ENCODE measurements around the gene INPP5A.

Gene INPP5A

DNA sequence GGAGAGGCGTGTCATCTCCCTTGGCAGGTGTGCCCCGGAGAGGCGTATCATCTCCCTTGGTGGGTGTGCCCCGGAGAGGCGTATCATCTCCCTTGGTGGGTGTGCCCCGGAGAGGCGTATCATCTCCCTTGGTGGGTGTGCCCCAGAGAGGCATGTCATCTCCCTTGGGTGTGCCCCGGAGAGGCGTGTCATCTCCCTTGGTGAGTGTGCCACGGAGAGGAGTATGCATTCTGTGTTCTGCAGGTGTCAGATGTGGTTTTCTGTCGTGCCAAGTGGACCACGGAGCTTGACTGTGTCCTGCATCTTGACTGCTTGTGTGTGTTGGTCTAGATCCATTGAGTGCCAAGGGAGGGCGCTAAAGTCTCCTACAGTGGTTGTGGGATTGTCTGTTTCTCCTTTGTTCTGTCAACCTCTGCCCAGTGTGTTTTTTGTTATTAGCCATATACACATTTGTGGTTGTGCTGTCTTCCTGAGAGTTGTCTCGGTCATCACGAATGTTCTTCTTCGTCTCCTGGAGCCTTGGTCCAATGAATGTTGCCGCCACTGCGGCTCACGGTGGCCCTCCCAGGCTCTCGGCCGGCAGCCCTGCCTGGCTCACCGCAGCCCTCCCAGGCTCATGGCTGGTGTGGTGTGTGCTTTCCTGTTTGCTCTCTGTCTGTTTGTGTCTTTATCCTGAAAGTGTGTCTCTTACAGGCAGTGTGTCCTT lies 96.8 kb downstream of the INPP5A start:
- no peak for DNase-seq

DNA sequence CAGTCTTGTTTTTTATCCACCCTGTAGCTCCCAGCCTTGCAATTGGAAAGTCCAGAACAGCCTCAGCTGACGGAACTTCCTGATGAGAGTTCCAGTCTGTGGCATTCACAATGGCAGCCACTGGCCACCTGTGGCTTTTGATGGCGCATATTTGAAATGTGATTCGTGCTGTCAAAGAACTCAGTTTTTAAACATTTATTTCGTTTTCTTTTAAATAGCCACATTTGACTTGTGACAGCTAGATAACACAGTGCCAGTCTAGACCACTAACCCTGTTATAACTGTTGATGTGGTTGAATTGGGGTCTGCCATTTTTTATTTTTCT lies 97.3 kb downstream of the INPP5A start:
- no peak for DNase-seq

DNA sequence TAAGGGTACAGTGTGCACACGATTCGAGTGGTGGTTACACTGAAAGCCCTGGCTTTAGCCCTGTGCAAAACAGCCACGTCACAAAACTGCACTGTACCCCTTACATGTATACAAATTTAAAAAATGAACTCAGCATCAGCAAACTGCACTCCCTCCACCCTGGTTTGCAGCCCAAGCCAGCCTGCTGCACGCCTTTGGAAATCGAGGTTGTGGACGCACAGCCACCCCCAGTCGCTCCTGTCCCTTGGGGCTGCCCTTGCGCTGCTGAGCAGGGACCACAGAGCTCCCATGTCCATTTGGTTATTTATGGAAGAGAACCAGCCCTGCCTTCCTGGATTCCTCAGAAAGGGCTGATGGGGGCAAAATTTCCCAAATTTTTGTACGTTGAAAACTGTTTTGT lies 98.8 kb downstream of the INPP5A start:
- DNase-seq, result no peak

DNA sequence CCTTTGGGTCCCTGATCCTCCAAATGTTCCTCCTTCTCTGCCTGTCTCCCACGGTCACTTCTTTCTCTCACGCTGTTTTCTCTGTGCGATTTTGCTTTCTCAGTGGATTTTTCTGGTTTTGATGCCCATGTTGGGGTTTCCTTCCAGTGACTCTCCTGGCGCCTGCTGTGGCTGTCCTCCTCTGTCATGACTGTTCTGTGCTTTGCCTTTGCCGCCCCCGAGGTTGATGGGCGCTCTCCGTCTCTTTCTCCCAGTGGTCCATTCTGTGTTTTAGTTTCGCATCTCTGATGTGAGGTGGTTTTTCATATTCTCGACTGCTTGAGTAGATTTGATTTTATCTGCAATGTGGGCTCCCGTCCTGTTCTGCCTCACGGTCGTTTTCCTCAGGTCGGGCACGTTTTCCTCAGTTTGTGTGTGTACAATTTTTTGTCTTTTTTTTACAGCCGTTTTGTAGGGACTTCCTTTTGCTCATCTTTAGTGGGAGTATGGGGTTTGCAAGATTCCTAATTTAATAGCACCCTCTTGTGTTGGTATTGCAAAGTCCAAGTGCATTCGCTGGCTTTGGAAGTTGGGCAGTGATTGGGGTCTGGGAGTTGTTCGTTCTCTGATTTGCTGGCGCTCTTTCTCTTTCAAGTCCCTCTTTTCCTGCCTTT lies 100.0 kb downstream of the INPP5A start:
- DNase-seq, result no peak

DNA sequence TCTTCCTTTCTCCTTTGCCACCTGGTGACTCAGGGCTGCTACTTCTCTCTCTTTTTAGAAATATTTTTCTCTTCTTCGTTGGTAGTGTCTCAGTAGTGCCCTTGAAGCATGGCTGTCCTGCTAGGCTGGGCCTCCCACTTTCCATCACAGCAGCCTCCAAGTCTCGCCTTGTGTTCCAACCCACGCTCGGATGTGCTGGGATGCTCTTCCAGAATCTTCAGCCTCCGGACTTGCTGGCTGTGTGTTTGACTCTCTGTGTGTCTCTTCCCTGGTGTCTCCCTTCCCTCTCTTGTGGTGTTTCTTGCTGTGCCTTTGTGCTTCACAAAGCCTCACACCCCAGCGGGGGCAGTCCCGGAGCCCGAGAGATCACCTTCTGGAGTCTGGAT lies 100.5 kb downstream of the INPP5A start:
- DNase-seq, result no peak

DNA sequence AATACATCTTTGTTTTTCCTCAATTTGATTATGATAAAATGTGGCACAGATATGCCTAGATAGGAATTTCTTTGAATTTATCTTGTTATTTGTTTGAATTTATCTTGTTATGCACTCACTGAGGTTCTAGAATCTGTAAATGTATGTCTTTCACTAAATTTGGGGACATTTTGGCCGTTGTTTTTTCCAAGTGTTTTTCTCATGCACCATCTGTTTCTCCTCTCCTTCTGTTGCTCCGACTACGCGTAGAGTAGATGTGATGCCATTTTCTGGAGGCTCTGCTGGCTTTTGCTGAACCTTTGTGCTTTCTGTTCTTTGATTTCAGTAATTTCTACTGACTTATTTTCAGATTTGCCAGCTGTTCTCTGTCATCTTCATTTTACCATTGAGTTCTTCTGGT lies 101.9 kb downstream of the INPP5A start:
- DNase-seq, result no peak

DNA sequence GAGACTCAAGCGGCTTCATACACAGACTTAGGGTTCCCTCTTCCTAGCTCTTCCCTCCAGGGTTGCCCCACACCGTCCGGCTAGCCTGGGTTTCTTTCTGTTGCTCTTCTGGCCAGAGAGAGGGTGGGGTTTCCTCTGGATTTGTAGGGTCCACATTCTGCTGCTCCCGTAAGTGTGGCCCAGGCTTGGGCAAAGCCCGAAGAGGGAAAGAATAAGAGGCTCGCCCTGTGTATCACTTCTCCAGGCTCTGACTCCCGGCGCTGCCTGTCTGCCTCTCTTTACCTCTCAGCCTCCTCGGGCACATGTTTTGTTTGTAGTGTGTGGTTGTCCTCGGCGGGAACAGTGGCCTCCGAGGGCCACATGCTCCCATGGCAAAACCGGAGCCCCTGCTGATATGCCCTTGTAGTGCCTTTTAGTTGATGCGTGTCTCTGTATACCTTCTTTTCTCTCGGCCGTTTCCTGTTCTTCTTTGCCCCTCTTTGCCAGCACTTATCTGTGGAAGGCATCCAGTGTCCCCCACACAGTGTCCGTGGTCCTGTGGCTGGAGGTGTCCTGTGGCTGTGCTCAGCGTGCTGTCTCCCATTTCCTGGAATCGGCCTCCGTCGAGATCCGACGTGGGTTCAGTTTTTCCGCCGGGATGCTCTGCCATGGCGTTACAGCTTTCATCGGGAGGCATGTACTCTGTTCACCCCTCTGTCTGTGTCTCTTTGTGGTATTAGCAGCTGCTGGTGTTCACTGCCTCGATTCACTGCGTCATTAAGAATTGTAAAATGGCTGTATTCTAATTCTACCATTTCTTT lies 102.9 kb downstream of the INPP5A start:
- no peak for DNase-seq

DNA sequence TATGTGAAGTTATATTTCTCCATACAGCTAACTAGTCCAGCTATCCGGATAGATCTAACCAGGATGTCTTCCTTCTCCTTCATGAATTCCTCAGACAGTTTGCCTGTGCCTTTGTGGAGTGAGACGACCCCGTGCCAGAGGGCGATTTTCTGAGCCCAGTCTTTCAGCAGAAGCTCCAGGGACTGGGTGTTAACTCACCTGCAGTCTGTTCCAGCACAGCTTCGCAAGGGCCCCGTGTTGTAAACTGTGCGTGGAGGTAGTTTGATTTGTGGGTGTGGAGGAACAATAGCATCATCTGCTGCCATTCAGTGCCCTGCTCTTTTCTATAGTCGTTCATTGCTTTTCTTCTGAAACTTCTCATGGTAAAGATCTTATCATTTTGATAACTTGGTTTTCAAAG lies 103.8 kb downstream of the INPP5A start:
- no peak for DNase-seq

DNA sequence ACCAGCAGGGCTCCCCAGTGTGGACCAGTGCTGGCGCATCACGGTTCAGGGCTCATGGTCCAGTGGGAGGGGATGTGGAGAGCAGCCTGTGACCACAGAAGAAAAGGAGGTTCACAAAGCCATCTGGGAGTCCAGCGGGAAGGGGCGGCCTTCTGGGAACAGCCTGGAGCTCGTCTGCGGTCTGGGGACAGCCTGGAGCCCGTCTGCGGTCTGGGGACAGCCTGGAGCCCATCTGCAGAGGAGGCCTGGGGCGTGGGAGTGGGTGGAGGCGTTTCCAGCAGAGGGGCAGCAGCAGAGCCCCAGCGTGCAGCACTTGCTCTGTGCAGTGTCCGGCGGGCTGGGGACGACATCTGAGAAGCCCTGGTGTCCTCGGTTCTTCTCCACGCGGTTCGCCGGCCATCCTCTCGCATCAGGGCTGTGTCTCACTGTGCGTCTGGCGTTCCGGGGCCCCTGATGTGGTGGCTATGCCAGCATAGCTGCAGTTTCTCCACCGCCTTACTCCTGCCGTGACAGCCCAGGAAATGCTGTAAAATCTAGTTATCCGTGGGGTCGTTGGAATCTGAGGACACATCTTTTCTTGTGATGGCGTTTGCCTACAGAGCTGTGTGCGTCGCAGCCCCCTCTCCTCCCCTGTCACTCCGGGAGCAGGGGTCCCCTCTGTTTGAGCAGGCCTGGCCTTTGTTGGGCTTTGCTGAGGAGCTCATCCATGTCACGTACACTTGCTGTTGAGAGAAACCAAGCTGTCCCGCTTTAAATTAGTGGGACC lies 104.6 kb downstream of the INPP5A start:
- DNase-seq, result no peak

DNA sequence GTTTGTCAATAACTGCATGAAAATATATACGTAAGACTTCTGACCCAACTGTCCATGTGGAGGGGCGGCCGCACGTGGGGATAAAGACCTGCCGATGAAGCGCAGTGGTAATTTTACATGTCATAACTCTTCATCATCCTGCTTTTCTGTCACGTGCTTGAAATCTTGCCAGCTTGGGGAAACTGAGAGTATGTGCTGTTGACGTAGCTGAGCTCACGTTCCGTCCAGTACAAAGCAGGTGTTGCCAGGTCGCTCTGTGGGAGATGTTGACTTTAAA lies 105.1 kb downstream of the INPP5A start:
- no peak for DNase-seq

DNA sequence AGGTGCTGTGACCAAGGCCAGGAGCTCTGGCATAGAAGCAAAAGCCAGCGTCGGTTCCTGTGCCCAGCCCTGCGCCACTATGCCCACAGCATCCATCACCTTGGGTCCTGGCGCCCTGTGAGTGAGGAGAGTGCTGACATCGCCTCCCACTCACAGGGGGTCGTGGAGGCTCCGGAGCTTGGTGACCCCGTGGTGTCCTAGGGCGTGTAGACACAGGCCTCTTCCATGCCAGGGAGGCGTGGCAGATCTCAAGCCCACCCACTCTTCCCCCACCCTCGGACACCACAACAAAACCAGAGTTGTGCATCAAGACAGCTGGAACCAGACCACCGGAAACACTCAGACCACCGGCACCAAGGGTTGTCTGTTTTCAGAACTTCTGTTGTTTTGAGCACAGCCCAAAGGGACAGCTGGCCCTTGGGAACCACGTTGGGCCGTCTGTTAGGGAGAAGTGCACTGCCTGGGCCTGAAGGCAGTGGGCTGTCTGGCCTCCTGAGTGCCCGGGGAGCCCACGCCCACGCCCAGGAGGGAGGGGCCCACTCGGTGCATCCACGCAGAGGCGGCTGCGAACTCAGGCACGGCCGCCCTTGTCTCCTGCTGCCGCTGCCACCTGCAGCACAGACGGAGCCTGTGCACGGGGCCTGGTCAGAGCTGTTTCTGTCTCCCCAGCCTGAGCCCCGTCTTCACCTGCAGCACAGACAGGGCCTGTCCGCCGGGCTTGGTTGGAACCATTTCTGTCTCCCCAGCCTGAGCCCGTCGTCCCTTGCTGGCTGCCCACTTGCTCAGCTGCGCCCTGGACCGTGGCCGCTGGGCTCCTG lies 106.3 kb downstream of the INPP5A start:
- DNase-seq, result no peak

DNA sequence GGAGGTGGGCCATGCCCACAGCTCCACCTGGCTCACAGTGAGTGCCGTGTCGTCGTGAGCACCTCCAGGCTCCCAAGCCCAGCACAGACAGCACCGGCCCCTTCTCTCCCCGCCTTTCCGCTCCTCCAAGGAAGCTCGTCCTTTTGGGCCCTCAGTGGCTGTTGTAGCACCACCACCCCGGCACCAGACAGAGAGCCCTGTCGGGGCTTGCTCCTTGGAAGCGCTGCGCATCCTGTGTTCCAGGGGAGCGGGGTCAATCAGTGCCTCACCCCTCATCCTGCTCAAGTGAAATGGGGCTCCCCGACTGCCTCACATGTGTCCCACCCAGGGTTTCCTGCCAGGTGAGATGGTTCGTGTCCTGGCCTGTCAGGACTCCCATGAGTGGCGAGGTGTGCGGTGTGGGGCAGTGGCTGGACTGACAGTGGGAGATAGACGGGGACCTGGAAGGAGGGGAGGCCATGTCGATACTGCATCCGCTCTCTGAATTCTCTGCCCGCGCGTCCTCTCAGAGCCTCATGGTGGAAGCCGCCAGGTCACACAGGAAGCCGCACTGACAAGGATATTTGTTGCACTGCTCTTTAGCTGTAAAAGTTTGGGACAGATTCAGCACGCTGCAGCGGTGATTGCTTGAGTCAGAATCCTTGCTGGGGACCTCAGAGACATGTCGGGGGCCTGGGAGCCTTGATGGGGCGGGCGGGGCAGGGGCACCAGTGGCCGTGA lies 107.1 kb downstream of the INPP5A start:
- no peak for DNase-seq

DNA sequence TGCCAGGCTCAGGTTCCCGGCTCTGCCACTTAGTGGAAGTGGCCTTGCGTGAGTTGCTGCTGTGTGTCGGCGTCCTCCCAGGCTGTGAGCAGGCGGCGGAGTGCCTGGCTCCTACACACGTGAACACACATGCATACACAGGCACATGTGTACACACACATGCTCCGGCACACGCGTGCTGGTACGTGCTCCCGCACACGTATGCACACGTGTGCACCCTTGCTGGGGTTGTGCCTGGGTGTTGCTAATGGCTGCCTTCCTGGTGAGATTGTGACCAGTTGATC lies 107.6 kb downstream of the INPP5A start:
- DNase-seq, result no peak

DNA sequence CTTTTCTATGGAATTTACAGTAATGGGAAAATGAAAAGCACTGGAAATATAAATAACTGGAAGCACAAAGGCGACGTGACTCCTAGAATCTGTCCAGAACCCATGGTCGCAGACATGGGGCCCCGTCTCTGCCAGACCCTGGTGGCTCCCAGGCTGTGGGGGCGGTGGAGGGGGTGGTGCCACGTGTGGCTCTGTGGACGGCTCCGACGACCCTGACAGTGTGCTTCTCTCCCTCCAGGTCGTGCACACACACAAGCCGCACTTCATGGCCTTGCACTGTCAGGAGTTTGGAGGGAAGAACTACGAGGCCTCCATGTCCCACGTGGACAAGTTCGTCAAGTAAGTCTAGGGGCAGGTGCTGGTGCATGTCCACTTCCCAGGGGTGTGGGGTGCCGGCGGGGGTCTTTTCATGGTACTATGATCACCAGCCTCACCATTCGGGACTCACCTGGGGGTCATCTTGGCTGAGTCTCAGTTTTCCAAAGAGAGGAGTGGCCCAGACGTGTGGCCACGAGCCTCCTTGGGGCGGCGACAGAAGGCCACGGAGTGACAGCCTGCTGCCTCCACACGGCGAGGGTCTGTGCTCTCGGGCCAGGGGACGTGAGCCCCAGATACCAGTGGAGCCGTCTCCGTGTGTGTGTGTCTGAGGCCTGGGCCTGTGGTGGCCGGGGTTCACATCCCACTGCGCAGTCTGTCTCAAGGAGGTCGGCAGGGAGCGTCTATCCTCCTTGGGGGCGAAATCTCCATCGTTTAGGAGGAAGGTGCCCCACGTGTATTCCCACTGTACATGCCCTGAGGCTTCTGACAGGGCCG lies 108.2 kb downstream of the INPP5A start:
- DNase-seq, result no peak

DNA sequence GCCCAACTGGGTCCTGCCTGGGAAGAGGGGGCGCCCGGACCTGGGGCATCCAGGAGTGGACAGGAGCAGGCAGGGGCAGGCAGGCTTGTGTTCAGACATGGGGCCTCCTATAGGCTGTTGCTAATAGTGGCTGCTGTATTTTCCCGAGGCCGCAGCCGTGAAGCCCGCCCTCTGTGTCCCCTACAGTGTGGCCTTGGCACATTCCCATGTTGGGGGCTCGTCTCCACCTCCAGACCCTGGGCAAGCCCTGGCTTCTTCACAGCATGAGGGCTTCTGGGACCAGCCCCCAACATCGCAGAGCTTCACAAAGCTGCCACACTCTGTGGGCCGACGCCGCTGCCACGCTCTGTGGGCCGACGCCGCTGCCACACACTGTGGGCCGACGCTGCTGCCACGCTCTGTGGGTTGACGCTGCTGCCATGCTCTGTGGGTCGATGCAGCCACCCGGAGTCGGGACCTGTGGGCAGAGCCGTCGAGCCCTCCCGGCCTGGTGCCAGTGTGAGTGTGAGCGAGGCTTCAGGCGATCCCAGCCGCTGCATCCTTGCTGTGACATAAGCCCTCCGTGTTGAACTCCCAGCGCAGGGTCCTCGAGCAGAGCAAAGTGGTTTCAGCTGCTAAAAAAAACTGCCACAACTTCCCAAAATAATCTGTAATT lies 109.0 kb downstream of the INPP5A start:
- no peak for DNase-seq

DNA sequence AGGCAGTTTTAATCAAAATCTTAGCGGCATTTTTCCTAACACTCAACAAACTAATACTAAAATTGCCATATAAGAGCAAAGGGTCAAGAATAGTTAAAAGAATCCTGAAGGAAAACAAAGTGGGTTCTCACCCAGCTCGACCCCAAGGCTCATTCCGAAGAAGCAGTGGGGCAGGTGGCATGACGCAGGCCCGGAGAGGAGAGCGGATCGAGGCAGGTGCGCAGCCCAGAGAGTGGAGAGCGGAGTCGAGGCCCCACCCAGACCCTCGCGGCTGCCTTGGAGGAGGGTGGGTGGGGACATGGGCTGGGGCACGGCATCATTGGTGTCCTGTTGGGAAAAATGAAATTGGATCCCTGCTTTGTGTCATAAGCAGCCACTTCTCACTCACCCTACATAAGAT lies 109.8 kb downstream of the INPP5A start:
- no peak for DNase-seq

DNA sequence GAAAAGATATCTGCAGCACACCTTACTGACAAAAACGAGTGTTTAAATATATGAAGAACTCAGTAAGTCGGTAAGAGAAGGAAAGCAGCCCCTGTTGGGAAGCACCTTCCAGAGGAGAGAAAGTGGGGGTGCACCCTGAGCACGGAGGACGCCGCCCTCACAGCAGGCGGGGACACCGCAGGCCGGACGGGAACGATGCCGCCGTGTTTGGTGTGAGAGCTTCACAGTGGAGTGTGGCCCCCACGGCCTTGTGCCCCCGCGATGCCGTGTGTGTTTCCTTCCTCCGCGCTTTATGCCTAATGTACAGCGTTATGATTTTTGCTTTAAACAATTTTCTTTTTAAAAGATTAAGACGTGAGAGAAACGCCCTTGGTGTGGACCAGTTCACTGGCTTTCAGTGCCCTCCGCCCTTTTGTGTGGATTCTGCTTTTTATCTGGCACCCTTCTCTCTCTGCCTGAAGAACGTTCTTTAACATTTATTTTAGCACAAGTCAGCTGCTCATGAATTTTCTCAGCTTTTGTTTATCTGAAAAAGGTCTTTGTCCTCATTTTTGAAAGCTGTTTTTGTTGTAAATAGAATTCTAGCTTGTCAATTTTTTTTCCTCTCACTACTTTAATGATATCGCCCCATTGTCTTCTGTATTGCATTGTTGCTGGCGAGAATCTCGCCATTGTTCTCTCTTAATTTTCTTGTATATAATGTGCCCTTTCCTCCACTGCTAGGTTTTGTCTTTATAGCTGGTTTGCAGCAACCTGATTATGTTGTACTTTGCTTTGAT lies 110.7 kb downstream of the INPP5A start:
- no peak for DNase-seq

DNA sequence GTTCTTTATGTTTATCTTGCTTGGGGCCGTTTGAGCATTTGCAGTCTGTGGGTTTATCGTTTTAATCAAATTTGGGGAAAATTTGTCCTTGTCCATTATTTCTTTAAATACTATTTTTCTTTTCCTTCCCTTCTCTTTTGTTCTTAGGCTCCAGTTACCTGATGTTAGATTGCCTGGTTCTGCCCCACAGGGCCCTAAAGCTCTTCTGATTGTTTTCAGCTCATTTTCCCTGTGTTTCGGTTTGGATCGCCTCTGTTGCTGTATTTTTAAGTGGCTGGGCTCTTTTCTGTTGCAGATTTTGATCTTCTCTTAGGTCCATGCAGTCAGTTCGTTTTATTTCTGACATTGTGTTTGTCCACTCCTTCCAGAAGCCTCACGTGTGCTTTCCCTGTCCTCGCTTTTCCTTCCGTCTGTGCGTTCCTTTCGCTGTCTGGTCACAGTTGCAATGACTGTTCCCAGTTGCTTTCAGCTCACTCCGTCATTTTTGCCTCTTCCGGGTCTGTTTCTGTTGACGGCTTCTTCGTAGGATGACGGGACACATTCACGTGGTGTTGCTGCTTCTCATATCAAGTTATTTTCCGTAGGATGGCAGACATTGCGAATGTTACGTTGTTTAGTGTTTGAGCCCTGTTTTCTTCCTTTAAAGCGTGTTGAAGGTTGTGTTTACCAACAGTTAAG lies 111.4 kb downstream of the INPP5A start:
- DNase-seq, result no peak

DNA sequence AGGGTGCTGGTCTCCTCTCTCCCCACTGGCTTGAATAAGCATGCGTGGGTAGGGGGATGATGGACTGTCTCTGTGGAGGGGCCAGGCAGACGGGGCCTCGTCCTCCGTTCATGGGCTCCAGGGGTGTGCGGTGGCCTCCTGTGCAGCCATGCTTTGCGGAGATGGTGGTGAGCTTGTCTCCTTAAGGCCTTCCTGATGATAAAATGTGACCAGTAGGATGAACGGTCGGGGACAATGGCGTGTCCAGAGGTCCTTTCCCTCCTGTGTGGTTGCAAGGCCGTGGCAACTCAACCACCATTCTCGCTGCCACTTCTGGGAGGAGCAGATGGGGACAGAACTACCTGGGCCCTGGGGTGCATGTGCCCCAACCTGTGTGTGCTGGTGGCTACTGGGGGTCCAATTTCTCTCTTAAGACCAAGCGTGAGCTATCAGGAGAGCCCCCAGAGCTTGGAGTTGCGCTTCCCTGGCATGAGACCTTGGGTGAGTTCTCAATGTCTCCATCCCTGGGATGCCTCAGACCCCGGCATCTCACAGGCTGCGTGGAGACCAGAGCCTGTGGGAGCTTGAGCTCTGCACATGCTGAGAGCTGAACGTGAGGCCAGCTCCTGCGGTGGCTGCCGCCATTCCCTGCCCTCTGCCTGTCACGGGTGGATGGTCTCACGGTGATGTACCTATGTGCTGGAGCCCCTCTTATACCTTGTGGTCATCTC lies 112.2 kb downstream of the INPP5A start:
- no peak for DNase-seq
